DOHH2 (cell line): ENCODE measurements around the gene VTI1A.

Experiments
- EZH2phosphoT487 ChIP-seq: fragments of 200-600 bp; sonication (generic); IDR thresholded peaks from 2 replicates; pipeline ENCODE4 v1.6.1; 2017; ENCODE audit warnings: borderline replicate concordance, mild to moderate bottlenecking, antibody characterized with exemption, low read length, moderate library complexity, mixed read lengths
- TF ChIP-seq, protein P1 (sequence below): fragments of 200-600 bp; sonication (generic); IDR thresholded peaks from one replicate; pipeline ENCODE4 v1.5.1; 2014; ENCODE audit warnings: antibody characterized with exemption, mild to moderate bottlenecking, low read depth, low read length; ENCODE audit not compliant: poor library complexity, severe bottlenecking

DNA sequence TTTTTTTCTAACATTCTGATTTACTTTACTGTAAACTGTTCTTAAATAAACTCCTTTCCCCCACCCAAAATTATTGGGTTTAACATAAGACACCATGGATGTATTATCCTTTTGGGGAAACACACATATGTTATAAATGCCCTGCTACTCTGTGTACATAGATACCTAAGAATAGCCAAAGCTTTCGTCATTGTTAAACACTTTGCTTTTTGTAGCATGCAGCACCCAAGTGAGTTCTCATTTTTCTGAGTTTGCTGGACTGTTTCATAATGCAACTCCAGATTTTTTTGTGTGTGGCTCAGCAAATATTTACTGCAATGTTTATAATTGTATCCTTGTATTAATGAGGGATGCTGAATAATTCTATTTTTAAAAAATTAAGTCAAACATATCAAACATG, 86.9 kb downstream of the VTI1A start:
- TF ChIP-seq, protein P1, sequence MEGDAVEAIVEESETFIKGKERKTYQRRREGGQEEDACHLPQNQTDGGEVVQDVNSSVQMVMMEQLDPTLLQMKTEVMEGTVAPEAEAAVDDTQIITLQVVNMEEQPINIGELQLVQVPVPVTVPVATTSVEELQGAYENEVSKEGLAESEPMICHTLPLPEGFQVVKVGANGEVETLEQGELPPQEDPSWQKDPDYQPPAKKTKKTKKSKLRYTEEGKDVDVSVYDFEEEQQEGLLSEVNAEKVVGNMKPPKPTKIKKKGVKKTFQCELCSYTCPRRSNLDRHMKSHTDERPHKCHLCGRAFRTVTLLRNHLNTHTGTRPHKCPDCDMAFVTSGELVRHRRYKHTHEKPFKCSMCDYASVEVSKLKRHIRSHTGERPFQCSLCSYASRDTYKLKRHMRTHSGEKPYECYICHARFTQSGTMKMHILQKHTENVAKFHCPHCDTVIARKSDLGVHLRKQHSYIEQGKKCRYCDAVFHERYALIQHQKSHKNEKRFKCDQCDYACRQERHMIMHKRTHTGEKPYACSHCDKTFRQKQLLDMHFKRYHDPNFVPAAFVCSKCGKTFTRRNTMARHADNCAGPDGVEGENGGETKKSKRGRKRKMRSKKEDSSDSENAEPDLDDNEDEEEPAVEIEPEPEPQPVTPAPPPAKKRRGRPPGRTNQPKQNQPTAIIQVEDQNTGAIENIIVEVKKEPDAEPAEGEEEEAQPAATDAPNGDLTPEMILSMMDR = no peak
- TF ChIP-seq EZH2phosphoT487 = no peak
